SK-N-SH (cell line): Measurements from ENCODE around the gene STON2. TPM values are rescaled to one million over a fixed set of nuclear protein-coding genes. Genes with fewer than 3 reads are reported as not detected.

Experiments
- CTCF ChIA-PET: fragments of 300-600, 350-600 bp; formaldehyde crosslinking; extraction: SDS; loops from one replicate; lab custom pipeline; 2021; lab: Yijun Ruan, JAX
- POLR2A ChIA-PET: fragments of 350-600 bp; sonication (Branson Sonifier 250); formaldehyde crosslinking; extraction: SDS; loops from one replicate; lab custom pipeline; 2020; ENCODE audit warnings: antibody characterized with exemption, inconsistent platforms; lab: Yijun Ruan, JAX
- DNase-seq: peaks from one replicate; pipeline ENCODE4 v3.0.0; 2012
- H2AFZ ChIP-seq: fragments of 200-600 bp; sonication (generic); 2 replicates; pipeline ENCODE4 v1.8.1; 2016; ENCODE audit warnings: antibody characterized with exemption, mild to moderate bottlenecking, low read depth
- H3F3A ChIP-seq: fragments of 200-600 bp; sonication (generic); replicated peaks from 2 replicates; pipeline ENCODE3; 2016; ENCODE audit warnings: antibody characterized with exemption, mild to moderate bottlenecking; ENCODE audit not compliant: insufficient read depth
- H3K27ac ChIP-seq, 2 experiments: fragments of 200-500 bp in 1 of 2; fragments of 200-600 bp in 1 of 2; sonication (Bioruptor generic) in 1 of 2; sonication (generic), shearing (Covaris generic) in 1 of 2; 2 replicates each; pipeline versions ENCODE4 v1.5.1 to v1.6.1; 2014 to 2016; ENCODE audit warnings: low read depth in 2 of 2, inconsistent platforms in 1 of 2, low read length in 1 of 2, mild to moderate bottlenecking in 1 of 2, mixed read lengths in 1 of 2
- H3K27me3 ChIP-seq: fragments of 200-600 bp; sonication (generic), shearing (Covaris generic); 2 replicates; pipeline ENCODE4 v1.6.1; 2016; ENCODE audit warnings: mixed run types; ENCODE audit not compliant: insufficient read depth
- H3K36me3 ChIP-seq, 2 experiments: fragments of 200-500 bp in 1 of 2; fragments of 200-600 bp in 1 of 2; sonication (Bioruptor generic) in 1 of 2; sonication (generic) in 1 of 2; replicated peaks in 1 of 2; 2 replicates each; pipeline versions ENCODE3 to v1.5.1; 2014 to 2016; ENCODE audit warnings: low read length in 1 of 2, mild to moderate bottlenecking in 1 of 2; ENCODE audit not compliant: insufficient read depth in 2 of 2, control insufficient read depth in 1 of 2
- H3K4me1 ChIP-seq, 2 experiments: fragments of 200-500 bp in 1 of 2; fragments of 200-600 bp in 1 of 2; sonication (Bioruptor generic) in 1 of 2; sonication (generic), shearing (Covaris generic) in 1 of 2; 2 replicates each; pipeline versions ENCODE4 v1.5.1 to v1.6.1; 2014 to 2016; ENCODE audit warnings: low read depth in 1 of 2, low read length in 1 of 2, mixed run types in 1 of 2; ENCODE audit not compliant: insufficient read depth in 2 of 2, control insufficient read depth in 1 of 2
- H3K4me2 ChIP-seq: fragments of 200-600 bp; sonication (generic), shearing (Covaris generic); 2 replicates; pipeline ENCODE4 v1.6.1; 2017; ENCODE audit warnings: mixed run types
- H3K4me3 ChIP-seq, 2 experiments: fragments of 200-500 bp in 1 of 2; fragments of 200-600 bp in 1 of 2; sonication (Bioruptor generic) in 1 of 2; sonication (generic), shearing (Covaris generic) in 1 of 2; 2 replicates each; pipeline versions ENCODE4 v1.5.1 to v1.8.1; 2014 to 2016; ENCODE audit warnings: low read depth in 2 of 2, inconsistent platforms in 1 of 2, low read length in 1 of 2, mild to moderate bottlenecking in 1 of 2, mixed read lengths in 1 of 2, moderate library complexity in 1 of 2
- H3K79me2 ChIP-seq: fragments of 200-600 bp; sonication (generic); 2 replicates; pipeline ENCODE4 v1.8.1; 2017; ENCODE audit warnings: mild to moderate bottlenecking; ENCODE audit not compliant: insufficient read depth
- H3K9ac ChIP-seq: fragments of 200-600 bp; sonication (generic); 2 replicates; pipeline ENCODE4 v1.6.1; 2017; ENCODE audit warnings: mixed run types
- H3K9me2 ChIP-seq: fragments of 200-600 bp; sonication (generic); 2 replicates; pipeline ENCODE4 v1.6.1; 2017; ENCODE audit warnings: mixed run types
- H3K9me3 ChIP-seq: fragments of 200-600 bp; sonication (generic); 2 replicates; pipeline ENCODE4 v1.6.1; 2017; ENCODE audit warnings: mixed run types, mild to moderate bottlenecking, moderate library complexity
- H4K20me1 ChIP-seq: fragments of 200-600 bp; sonication (generic); 2 replicates; pipeline ENCODE4 v1.6.1; 2017; ENCODE audit warnings: mild to moderate bottlenecking, mixed run types; ENCODE audit not compliant: insufficient read depth
- FOSL2 ChIP-seq: IDR thresholded peaks from 2 replicates; pipeline ENCODE4 v1.4.0; 2012; ENCODE audit warnings: low read depth, mild to moderate bottlenecking, moderate library complexity, borderline replicate concordance
- FOXJ3 ChIP-seq: sonication (generic); formaldehyde crosslinking; IDR thresholded peaks from 2 replicates; pipeline ENCODE4 v1.5.1; 2020; ENCODE audit warnings: mild to moderate bottlenecking, missing genetic modification reagents
- MXI1 ChIP-seq: IDR thresholded peaks from 2 replicates; pipeline ENCODE4 v1.6.1; 2012; ENCODE audit warnings: mild to moderate bottlenecking, low read depth, low read length, improper control_type of control experiment
- NRF1 ChIP-seq: IDR thresholded peaks from 2 replicates; pipeline ENCODE4 v1.6.1; 2012; ENCODE audit warnings: low read depth, mild to moderate bottlenecking, low read length
- RFX5 ChIP-seq: IDR thresholded peaks from 2 replicates; pipeline ENCODE4 v1.6.1; 2012; ENCODE audit warnings: mild to moderate bottlenecking, improper control_type of control experiment, low read length
- SMC3 ChIP-seq: IDR thresholded peaks from 2 replicates; pipeline ENCODE4 v1.6.1; 2012; ENCODE audit warnings: low read depth, low read length, improper control_type of control experiment
- TAF1 ChIP-seq: IDR thresholded peaks from 2 replicates; pipeline ENCODE4 v1.6.1; 2012; ENCODE audit warnings: low read depth, mild to moderate bottlenecking, low read length, moderate library complexity, borderline replicate concordance
- WGBS: methylation state at CpG from one replicate; pipeline ENCODE4 v1.1.6; 2017; ENCODE audit warnings: low lambda C conversion rate; 5-methylcytosine and 5-hydroxymethylcytosine counted together
- polyA plus RNA-seq, 3 experiments: library from polyadenylated mRNA; depleted of rRNA; stranded (reverse); fragments of >200 nt; gene quantifications; 2 replicates each; pipeline ENCODE4 v1.2.3, GENCODE V29; 2012
- TF ChIP-seq, protein P1 (sequence below): IDR thresholded peaks from 2 replicates; pipeline ENCODE4 v1.4.0; 2012; ENCODE audit warnings: low read depth, borderline replicate concordance
- TF ChIP-seq, protein P2 (sequence below): fragments of 150-350 bp; IDR thresholded peaks from 2 replicates; pipeline ENCODE4 v1.6.1; 2017; ENCODE audit warnings: antibody characterized with exemption, low read length, low read depth, borderline replicate concordance

Gene STON2
- polyA plus RNA-seq, 1 of the 3 experiments (the other 2 are of a cell fraction): not detected

DNA sequence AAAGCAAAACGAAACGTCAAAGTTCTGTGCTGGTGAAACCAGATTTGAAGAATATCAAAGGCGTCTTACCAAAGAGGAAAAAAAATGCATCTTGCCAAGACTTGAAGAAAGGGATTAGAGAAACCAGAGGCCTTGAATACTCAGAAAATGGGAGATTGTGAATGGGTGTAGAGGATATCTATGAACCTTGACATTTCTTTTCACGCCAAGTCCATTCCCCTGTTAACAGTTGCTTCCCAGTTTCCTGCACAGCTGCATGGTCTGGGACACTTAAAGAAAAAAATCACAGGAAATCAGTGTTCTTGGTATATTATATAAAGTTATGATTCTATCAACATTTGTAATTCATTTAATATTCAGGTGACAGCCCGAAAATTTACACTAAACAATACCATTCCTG lies 178.0 kb downstream of the STON2 start:
- H3F3A ChIP-seq: peaks cover 12% of the 10 kb centered on the region
- H3K4me2 ChIP-seq: peak overlapping the region; percentile 72; the same call in 1 of the 2 replicates
- CTCF ChIA-PET: interaction anchor here (0.9 to 1.0 kb wide), 3 partner anchors 241 to 243 kb away, joined by 3 to 5 read pairs (median 4); no protein-coding TSS in a partner anchor
- no peaks in the 10 kb centered on the region for H3K27me3 ChIP-seq
- no peaks in the 10 kb centered on the region for H3K9me2 ChIP-seq
- DNase-seq: no peak
- no peaks in the 10 kb centered on the region for H3K9me3 ChIP-seq
- H3K4me1 ChIP-seq: peaks cover 12 to 13% of the 10 kb centered on the region in 2 experiments; a peak in 3 of 4 replicates
- peak overlapping the region; percentile 87; the same call in 1 of the 2 replicates for H3K9ac ChIP-seq
- TF ChIP-seq RFX5 (no peak), FOSL2 (no peak)
- TF ChIP-seq, all 33 proteins: peak for 0
- H3K4me3 ChIP-seq: no peak overlapping the region; a peak in 1 of 4 replicates
- H4K20me1 ChIP-seq: no peaks in the 10 kb centered on the region
- peak overlapping the region; percentile 79 for H2AFZ ChIP-seq
- H3K36me3 ChIP-seq: no peaks in the 10 kb centered on the region
- POLR2A ChIA-PET: no interaction called here
- H3K79me2 ChIP-seq: peaks cover 28% of the 10 kb centered on the region
- peak overlapping the region; percentile 100; a peak in 3 of 4 replicates for H3K27ac ChIP-seq
- WGBS: 89% methylated on average over 5 of the region's 5 CpGs

DNA sequence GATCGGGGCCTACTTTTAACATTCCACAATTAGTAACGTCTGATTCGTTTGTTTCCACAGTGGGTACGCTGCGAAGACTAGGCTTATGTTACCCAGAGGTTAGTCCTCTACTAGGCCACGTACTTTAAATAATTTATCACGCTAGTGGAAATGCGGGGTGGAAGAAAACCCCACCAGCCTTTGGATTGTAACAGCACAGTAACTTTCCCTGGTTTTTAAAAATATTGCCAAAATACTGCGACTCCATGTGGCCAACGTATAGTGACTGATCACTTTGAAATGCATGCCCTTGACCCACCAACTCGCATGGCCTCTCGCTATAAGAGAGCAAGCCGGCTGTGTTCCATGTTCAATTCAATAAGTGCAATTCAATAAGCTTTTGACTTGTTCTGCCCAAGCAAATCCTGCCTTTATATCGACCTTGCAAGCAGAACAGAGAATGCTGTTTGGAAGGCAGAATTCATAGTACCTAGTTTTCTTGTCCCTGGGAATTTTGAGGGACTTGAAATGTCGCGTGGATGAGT lies 178.5 kb downstream of the STON2 start:
- Histone ChIP-seq H3K9me3 (no peaks in the 10 kb centered on the region), H3K27me3 (no peaks in the 10 kb centered on the region), H3K4me2 (peak overlapping the region; percentile 72), H3F3A (peaks cover 12% of the 10 kb centered on the region), H3K79me2 (peaks cover 33% of the 10 kb centered on the region), H3K27ac (peak overlapping the region; percentile 100), H3K4me3 (peak overlapping the region; percentile 69 to 85), H3K36me3 (peaks cover 0 to 3% of the 10 kb centered on the region in 2 experiments), H3K9ac (peak overlapping the region; percentile 87), H3K4me1 (peaks cover 12 to 13% of the 10 kb centered on the region in 2 experiments; a peak in 3 of 4 replicates), H2AFZ (peak overlapping the region; percentile 79), H3K9me2 (no peaks in the 10 kb centered on the region), H4K20me1 (no peaks in the 10 kb centered on the region)
- WGBS: 48% methylated on average over 16 of the region's 16 CpGs
- TF ChIP-seq MXI1 (no peak), NRF1 (no peak), FOXJ3 (CRISPR knock-in tag) (no peak), SMC3 (no peak), TAF1 (no peak)
- TF ChIP-seq, protein P1, sequence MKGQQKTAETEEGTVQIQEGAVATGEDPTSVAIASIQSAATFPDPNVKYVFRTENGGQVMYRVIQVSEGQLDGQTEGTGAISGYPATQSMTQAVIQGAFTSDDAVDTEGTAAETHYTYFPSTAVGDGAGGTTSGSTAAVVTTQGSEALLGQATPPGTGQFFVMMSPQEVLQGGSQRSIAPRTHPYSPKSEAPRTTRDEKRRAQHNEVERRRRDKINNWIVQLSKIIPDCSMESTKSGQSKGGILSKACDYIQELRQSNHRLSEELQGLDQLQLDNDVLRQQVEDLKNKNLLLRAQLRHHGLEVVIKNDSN: no peak
- TF ChIP-seq, protein P2, sequence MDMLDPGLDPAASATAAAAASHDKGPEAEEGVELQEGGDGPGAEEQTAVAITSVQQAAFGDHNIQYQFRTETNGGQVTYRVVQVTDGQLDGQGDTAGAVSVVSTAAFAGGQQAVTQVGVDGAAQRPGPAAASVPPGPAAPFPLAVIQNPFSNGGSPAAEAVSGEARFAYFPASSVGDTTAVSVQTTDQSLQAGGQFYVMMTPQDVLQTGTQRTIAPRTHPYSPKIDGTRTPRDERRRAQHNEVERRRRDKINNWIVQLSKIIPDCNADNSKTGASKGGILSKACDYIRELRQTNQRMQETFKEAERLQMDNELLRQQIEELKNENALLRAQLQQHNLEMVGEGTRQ: no peak
- ChIA-PET CTCF (interaction anchor here (0.8 to 1.0 kb wide), 3 partner anchors 11 to 243 kb away, joined by 3 to 5 read pairs (median 3); no protein-coding TSS in a partner anchor), POLR2A (no interaction called here)
- DNase-seq: no peak
